Osteoblast (primary cell): ENCODE data around the gene SYT13. TPM values are rescaled to one million over a fixed set of nuclear protein-coding genes. Genes with fewer than 3 reads are reported as not detected.
"Not testable (repeated sequence)": the region's sequence is repeated elsewhere in the genome, so short reads cannot be mapped to it uniquely, and the experiment has no call there.

Experiments used
- DNase-seq: peaks from one replicate; pipeline ENCODE4 v3.0.0; 2011; ENCODE audit warnings: low spot score, mixed read lengths; ENCODE audit not compliant: insufficient read length; ENCODE audit errors: missing footprints
- H2AFZ ChIP-seq: 2 replicates; pipeline ENCODE4 v1.6.0; 2011; ENCODE audit warnings: mild to moderate bottlenecking, low read length
- H3K27ac ChIP-seq: 2 replicates; pipeline ENCODE4 v1.5.1; 2011; ENCODE audit warnings: mild to moderate bottlenecking, low read depth, low read length, moderate library complexity
- H3K27me3 ChIP-seq: 2 replicates; pipeline ENCODE4 v1.6.0; 2012; ENCODE audit warnings: mild to moderate bottlenecking, control low read depth, inconsistent platforms, low read length, moderate library complexity; ENCODE audit not compliant: insufficient read depth
- H3K36me3 ChIP-seq: 2 replicates; pipeline ENCODE4 v1.5.1; 2011; ENCODE audit warnings: mild to moderate bottlenecking, low read length, control low read depth, moderate library complexity; ENCODE audit not compliant: insufficient read depth
- H3K4me1 ChIP-seq: 2 replicates; pipeline ENCODE4 v1.5.1; 2011; ENCODE audit warnings: mild to moderate bottlenecking, low read length, control low read depth, moderate library complexity; ENCODE audit not compliant: insufficient read depth
- H3K4me2 ChIP-seq: 2 replicates; pipeline ENCODE4 v1.6.0; 2011; ENCODE audit warnings: mild to moderate bottlenecking, low read length; ENCODE audit not compliant: insufficient read depth
- H3K4me3 ChIP-seq: fragments of 200-600 bp; sonication (generic); 3 replicates; pipeline ENCODE4 v1.5.1; 2012; ENCODE audit warnings: mild to moderate bottlenecking, low read length, inconsistent platforms; ENCODE audit not compliant: insufficient read depth
- H3K79me2 ChIP-seq: 2 replicates; pipeline ENCODE4 v1.6.0; 2012; ENCODE audit warnings: mild to moderate bottlenecking, low read length, control low read depth, inconsistent platforms; ENCODE audit not compliant: insufficient read depth
- H3K9me3 ChIP-seq: 2 replicates; pipeline ENCODE4 v1.5.1; 2011; ENCODE audit warnings: low read depth, low read length, control low read depth
- H4K20me1 ChIP-seq: 2 replicates; pipeline ENCODE4 v1.6.0; 2012; ENCODE audit warnings: mild to moderate bottlenecking, low read length, control low read depth; ENCODE audit not compliant: insufficient read depth
- CTCF ChIP-seq: IDR thresholded peaks from 2 replicates; pipeline ENCODE4 v1.5.1; 2011; ENCODE audit warnings: mild to moderate bottlenecking, low read depth, low read length, moderate library complexity; ENCODE audit errors: extremely low read depth
- total RNA-seq: library from RNA; depleted of rRNA; stranded (reverse); fragments of >200 nt; gene quantifications from 2 replicates; pipeline ENCODE4 v1.2.3, GENCODE V29; 2012

The SYT13 gene
- total RNA-seq, 1 donor: under 0.01 TPM

- TF ChIP-seq CTCF: peak; percentile 66
- H3K27me3 ChIP-seq: peaks cover 17% of the 10 kb centered on the region
- H2AFZ ChIP-seq, H3K4me1 ChIP-seq, H3K4me2 ChIP-seq, H3K79me2 ChIP-seq, H4K20me1 ChIP-seq, H3K27ac ChIP-seq, H3K9me3 ChIP-seq, H3K36me3 ChIP-seq, H3K4me3 ChIP-seq: not testable (repeated sequence)
- DNase-seq: peak; percentile 90
Observed at GRCh38 chr11:45293566-45294192, 7.5 kb upstream of the SYT13 start.

GRCh38 chr11:45290586-45290985 is 4.4 kb upstream of the SYT13 start:
- no peak overlapping the region for H3K27ac ChIP-seq
- no peak overlapping the region for H2AFZ ChIP-seq
- no peak for DNase-seq
- H3K4me2 ChIP-seq: no peak overlapping the region
- no peaks in the 10 kb centered on the region for H3K36me3 ChIP-seq
- H4K20me1 ChIP-seq: no peaks in the 10 kb centered on the region
- no peaks in the 10 kb centered on the region for H3K79me2 ChIP-seq
- no peak for TF ChIP-seq CTCF
- no peak overlapping the region for H3K4me3 ChIP-seq
- peaks cover 4% of the 10 kb centered on the region for H3K4me1 ChIP-seq
- peaks cover 7% of the 10 kb centered on the region for H3K9me3 ChIP-seq
- H3K27me3 ChIP-seq: peaks cover 37% of the 10 kb centered on the region

GRCh38 chr11:45289369-45289768 is 3.2 kb upstream of the SYT13 start:
- Histone ChIP-seq H3K9me3 (peaks cover 7% of the 10 kb centered on the region), H3K4me3 (no peak overlapping the region), H2AFZ (no peak overlapping the region), H4K20me1 (no peaks in the 10 kb centered on the region), H3K4me1 (peaks cover 4% of the 10 kb centered on the region), H3K4me2 (no peak overlapping the region), H3K27me3 (peaks cover 46% of the 10 kb centered on the region), H3K79me2 (no peaks in the 10 kb centered on the region), H3K36me3 (no peaks in the 10 kb centered on the region), H3K27ac (no peak overlapping the region)
- TF ChIP-seq CTCF: no peak
- DNase-seq: peak; percentile 93

GRCh38 chr11:45288339-45288738 is 2.2 kb upstream of the SYT13 start:
- Histone ChIP-seq H4K20me1 (no peaks in the 10 kb centered on the region), H3K79me2 (no peaks in the 10 kb centered on the region), H2AFZ (no peak overlapping the region), H3K27ac (no peak overlapping the region), H3K27me3 (peaks cover 54% of the 10 kb centered on the region), H3K9me3 (peaks cover 7% of the 10 kb centered on the region), H3K4me2 (no peak overlapping the region), H3K4me3 (no peak overlapping the region), H3K36me3 (no peaks in the 10 kb centered on the region), H3K4me1 (peaks cover 4% of the 10 kb centered on the region)
- TF ChIP-seq CTCF: no peak
- DNase-seq: no peak
